Left kidney (tissue), 2 donors: ENCODE results near the gene SEC14L1. TPM values are rescaled to one million over a fixed set of nuclear protein-coding genes. Genes with fewer than 3 reads are reported as not detected.
"Not testable (repeated sequence)": the region's sequence is repeated elsewhere in the genome, so short reads cannot be mapped to it uniquely, and the experiment has no call there.

ENCODE experiments used
- DNase-seq: peaks from one replicate; pipeline ENCODE4 v3.0.0-alpha.2; 2013
- polyA plus RNA-seq: library from polyadenylated mRNA; unstranded; fragments of 120-200 nt; gene quantifications from one replicate; pipeline ENCODE4 v1.2.1, GENCODE V29; 2013; ENCODE audit not compliant: insufficient read length

SEC14L1 gene
- polyA plus RNA-seq, 1 donor: 97.3 TPM

- peak; percentile 98 for DNase-seq
Observed at GRCh38 chr17:77140166-77140877, 447 bp upstream of the SEC14L1 start.

DNA sequence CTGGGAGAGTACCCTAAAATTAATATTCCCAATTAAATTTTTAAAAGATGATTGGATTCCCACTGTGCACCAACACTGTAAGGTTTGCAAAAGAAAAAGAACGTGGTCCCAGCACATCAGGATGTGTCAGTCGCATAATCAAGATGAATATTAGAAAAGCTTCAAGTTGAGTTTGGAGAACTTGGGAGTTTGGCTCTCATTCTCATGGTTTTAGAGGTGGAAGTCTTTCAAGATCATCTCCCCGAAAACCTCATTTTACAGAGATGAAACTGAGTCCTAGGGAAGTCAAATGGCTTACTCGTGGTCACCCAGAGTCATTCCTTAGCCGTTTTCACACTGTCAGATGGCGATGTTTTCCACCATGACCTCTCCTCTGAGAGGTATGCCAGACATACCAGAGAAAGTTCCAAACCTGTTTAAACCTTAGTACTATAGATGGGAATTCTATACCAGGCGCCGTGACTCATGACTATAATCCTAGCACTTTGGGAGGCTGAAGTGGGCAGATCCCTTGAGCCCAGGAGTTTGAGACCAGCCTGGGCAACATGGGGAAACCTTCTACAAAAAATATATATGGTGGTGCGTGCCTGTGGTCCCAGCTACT, 1.2 kb downstream of the SEC14L1 start:
- DNase-seq: no peak

- no peak for DNase-seq
Observed at GRCh38 chr17:77142689-77143088, 1.9 kb downstream of the SEC14L1 start.

DNA sequence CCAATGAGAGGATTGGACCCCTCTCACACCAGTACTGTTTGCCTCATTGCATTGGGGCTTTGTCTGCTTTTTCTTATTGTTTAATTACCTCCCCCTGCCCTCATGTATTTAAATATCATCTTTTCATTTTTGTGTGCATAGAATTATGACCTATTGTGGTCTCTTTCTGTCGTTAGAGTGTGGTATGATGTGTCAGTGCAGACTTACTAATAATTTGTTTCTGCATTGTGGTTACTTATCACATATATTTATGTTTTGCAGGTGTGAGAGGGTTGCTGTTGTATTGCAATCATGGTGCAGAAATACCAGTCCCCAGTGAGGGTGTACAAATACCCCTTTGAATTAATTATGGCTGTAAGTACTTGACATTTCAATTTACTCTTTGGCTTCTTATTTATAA, 2.5 kb downstream of the SEC14L1 start:
- DNase-seq: no peak

- DNase-seq: no peak
Observed at GRCh38 chr17:77144227-77144626, 3.5 kb downstream of the SEC14L1 start.

GRCh38 chr17:77145224-77145611, 4.4 kb downstream of the SEC14L1 start:
- DNase-seq: no peak

GRCh38 chr17:77145612-77146245, 5.0 kb downstream of the SEC14L1 start:
- DNase-seq: peak; percentile 77

DNA sequence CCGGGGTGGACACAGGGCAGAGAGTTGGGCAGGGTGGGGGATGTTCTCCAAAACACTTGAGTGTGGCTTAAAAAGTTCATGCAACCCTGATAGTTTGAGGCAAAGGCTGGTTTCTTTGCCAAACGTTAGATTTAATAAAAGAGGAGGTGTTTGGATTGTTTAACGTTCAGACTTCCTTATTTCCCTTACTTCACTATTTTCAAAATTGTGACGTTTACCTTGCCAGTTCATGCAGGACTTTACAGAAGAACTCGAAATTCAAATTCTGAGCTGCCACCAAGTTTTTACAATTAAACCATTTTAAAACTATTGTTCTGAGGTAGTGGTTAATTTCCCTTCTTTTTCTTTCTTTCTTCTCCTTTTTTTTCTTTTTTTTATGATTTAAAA, 5.5 kb downstream of the SEC14L1 start:
- DNase-seq: no peak

GRCh38 chr17:77146882-77147281, 6.1 kb downstream of the SEC14L1 start:
- no peak for DNase-seq

GRCh38 chr17:77147357-77147801, 6.6 kb downstream of the SEC14L1 start:
- no peak for DNase-seq

GRCh38 chr17:77148077-77148939, 7.5 kb downstream of the SEC14L1 start:
- no peak for DNase-seq

GRCh38 chr17:77148940-77149510, 8.3 kb downstream of the SEC14L1 start:
- DNase-seq: no peak

- no peak for DNase-seq
Observed at GRCh38 chr17:77150196-77150595, 9.4 kb downstream of the SEC14L1 start.

GRCh38 chr17:77151186-77151585, 10.4 kb downstream of the SEC14L1 start:
- DNase-seq: no peak

DNA sequence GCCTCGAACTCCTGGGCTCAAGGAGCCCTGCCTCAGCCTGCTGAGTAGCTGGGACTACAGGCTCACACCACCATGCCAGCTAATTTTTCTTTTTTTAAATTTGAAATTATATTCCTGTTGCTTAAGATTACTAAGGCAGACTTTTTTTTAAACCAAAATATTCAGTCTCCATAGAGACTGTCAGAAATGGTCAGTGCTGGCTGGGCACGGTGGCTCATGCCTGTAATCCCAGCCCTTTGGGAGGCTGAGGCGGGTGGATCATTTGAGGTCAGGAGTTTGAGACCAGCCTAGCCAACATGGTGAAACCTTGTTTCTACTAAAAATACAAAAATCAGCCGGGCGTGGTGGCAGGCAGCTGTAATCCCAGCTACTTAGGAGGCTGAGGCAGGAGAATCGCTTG, 11.3 kb downstream of the SEC14L1 start:
- DNase-seq: not testable (repeated sequence)

DNA sequence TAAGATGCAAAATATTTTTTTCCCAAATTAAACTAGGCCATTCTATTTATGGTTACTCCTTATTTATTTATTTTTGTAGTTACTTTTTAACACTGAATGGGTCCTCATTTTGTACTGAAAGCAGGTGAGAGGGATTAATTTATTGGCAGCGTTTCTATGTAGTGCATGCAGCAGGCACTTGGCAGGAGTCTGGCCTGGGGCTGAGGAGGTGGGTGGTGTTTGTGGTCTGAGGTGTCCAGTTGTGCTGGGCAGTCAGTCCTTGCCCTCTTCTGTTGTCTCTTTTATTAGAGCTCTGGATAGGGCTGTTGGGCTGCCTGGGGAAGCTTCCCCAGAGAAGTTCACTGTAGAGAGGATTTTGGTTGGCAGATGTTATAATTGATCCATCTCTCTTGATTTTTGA, 12.7 kb downstream of the SEC14L1 start:
- DNase-seq: no peak

- DNase-seq: no peak
Observed at GRCh38 chr17:77153999-77154586, 13.3 kb downstream of the SEC14L1 start.

GRCh38 chr17:77155125-77155524, 14.4 kb downstream of the SEC14L1 start:
- DNase-seq: no peak

DNA sequence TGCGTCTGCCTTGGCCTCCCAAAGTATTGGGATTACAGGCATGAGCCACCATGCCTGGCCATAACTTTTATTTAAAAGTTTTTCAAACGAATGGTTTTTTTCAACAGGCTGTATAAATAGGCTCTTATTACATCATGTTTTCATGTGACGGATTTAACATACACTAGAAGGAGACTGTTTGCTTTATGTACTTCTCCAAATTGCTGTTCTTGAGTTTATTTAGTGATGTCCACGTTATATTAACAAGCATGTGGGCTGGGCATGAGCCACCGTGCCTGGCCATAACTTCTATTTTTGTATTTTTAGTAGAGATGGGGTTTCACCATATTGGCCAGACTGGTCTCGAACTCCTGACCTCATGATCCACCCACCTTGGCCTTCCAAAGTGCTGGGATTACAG, 17.0 kb downstream of the SEC14L1 start:
- not testable (repeated sequence) for DNase-seq

DNA sequence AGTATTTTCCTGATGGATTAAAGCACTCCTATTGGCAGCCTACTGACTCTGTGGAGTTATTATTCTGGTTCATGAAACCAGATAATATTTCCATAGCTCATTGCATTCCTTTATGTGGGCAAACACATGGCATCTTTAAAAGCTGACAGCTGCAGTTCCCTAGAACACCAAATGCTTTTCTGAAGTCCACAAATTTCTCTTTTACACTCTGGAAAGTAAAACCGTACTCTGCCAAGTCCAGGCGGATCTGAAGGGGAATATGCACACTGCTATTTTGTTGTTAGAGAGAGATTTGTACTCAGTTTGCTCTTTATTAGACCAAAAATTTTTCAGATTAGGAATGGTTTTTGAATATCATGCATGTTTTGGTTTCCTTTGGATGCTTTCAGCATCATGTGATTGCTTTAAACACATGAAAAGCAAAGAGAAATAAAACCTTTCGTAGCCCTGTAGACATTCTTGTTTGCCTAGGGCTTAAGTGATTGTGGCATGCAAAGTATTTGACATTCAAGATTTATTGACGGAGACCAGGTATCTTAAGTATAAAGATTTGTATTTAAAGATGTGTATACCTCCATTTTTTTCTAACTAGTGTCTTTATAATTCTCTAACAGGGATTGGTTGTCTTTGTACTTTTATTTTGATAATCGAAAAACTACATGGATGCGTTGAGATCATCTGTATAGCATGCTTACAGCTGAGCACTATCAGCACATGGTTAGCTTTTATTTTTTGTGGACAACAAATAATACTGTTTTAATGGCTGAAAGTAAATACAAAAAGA, 19.5 kb downstream of the SEC14L1 start:
- no peak for DNase-seq
